Mucosa of gallbladder (tissue), 1 donor: ENCODE measurements around the gene TNC. TPM values are rescaled to one million over a fixed set of nuclear protein-coding genes. Genes with fewer than 3 reads are reported as not detected.

Experiments
- DNase-seq: peaks from one replicate; pipeline ENCODE4 v3.0.0-alpha.2; 2020; ENCODE audit warnings: low spot score
- total RNA-seq: library from RNA; stranded (reverse); gene quantifications from one replicate; pipeline ENCODE4 v1.2.1, GENCODE V29; 2021
- donor health status: DM: no; HTN: no; CAD: no.

TNC gene
- total RNA-seq, 1 donor from 2014 or later = 29.4 TPM

GRCh38 chr9:115050002-115050490 is 67.9 kb downstream of the TNC start:
- DNase-seq = no peak

- no peak for DNase-seq
Measured at GRCh38 chr9:115046824-115047223, 71.1 kb downstream of the TNC start.

DNA sequence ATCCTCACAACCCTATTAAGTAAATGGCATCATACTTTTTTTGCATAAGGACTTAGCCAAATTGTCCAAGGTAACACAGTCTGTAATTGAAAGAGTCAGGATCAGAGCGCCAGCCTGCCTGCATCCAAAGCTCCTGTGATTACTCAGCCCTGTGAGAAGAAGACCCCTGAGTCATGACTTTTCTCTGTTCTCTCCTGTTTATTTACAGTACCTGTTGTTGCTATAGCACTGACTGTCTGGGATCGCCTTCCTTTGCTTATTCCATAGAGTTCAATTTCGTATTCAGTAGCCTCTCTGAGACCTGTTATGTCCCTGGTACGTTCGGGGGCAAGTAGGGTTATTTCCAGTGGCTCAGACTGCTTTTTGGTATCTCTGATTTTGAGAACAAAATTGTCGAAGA is 71.8 kb downstream of the TNC start:
- DNase-seq = no peak

DNA sequence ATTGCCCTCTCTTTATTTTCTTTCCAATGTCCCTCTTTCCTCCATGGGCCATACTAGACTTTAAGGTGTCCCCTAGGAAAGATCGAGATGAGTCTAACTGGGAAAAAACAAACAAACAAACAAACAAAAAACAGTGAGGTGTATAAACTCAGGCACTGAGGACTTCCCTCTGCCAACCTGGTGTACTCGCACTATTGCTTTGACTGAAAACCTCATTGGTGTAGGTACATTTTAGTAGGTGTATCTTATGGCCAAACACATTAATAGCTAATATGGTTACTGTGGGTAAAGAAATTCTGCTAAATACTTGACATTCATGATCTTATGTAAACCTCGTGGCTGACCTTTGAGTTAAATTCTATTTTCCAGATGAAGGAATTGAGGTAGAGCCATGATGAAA is 74.3 kb downstream of the TNC start:
- no peak for DNase-seq

- DNase-seq = no peak
Measured at GRCh38 chr9:115042781-115043509, 75.0 kb downstream of the TNC start.

DNA sequence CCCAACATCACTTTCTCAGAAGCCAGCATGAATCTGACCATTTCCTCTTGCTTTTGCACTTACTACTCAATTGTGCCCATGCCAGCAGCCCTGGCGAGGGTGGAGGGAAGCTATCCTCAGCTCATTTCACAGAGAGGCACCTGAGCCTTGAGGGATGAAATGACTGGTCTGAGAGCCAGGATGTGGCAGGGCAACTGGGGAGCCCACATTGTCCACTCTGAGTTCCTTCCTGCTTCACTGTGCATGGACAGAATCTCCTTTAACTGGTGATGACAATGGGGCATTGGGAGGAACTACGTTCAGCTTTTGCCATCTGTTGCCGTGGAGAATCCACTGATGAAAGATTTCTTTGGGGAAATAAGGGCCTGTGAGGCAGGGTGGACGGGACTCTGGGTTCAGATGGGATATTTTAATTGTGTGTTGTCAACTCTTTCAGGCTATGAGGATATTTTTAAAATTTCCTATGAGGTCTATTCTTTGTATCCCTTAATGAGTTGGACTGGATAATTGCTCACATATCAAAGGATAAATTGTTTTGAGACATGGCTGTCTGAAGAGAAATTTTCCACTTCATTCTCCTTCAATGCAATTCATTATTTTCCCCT is 78.3 kb downstream of the TNC start:
- DNase-seq = no peak

DNA sequence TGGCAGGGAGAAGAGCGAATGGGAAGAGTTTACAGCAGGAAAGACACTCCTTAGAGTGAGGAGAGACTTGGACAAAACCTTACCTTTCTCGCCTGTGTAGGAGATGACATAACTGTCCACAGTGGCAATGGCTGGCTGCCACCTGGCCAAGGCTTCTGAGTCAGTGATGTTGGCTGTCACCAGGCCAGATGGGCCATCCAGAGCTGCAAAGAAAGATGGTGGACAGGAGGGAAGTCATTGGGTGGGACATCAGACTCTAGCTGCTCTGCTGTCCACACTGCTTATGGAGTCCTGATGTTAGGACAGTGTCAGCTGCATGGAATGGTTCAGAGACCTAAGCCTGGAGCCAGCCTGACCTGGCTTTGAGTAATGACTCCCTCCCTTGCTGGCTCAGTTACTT is 79.8 kb downstream of the TNC start:
- DNase-seq = no peak

- DNase-seq = no peak
Measured at GRCh38 chr9:115036691-115037090, 81.3 kb downstream of the TNC start.

GRCh38 chr9:115035841-115036612 is 81.9 kb downstream of the TNC start:
- no peak for DNase-seq

DNA sequence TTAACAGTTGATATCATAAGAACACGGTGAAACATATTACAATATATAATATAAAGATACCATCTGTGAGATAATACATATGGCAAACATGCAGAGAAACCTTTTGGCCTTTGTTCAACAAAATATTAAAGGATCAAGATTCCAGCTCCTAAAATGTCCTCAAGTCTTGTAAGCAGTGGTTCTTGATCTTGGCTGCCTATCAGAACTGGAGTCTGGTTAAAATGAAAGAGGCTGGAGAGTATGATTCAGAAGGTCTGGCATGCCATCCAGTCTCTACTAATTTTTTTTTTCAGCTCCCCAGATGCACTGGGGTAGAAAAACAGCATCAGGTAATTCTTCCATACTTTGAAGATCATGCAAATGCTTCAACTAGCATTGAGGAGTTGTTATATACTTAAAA is 83.2 kb downstream of the TNC start:
- no peak for DNase-seq

DNA sequence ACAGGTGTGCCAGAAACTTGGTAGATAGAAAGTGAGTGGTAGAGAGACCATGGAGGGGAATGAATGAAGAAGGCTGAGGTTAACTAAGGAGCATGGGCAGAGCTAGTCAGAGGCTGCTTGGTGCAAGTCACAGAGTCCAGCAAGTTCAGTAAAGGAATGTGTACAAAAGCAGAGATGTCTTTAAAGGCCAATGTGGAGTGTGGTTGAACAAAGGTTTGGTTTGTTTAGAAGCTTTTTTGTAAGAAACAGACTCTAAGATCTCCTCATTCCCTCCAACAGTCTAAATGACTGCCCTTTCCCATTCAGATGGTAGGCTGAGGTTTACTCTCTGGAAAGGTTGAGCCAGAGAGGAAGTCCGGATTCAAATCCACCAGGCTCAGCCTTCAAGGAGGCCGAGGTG is 84.2 kb downstream of the TNC start:
- no peak for DNase-seq

DNA sequence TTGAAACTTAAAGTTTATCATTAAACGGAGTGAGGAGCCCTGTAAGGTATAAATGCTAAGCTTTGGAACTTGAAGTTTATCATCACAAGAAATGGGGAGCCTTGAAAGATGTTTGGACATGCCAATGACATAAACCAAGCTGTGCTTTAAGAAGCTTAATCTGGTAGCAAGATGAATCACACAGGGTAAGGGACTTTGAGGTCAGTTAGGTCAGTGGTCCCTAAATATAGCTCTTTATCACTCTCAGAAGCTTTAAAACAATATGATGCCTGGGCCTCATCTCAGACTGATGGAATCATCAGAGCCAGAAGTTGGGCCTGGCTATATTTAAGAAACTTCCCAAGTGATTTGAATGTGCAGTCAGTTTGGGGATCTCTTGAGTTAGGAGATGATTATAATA is 85.7 kb downstream of the TNC start:
- DNase-seq = no peak

DNA sequence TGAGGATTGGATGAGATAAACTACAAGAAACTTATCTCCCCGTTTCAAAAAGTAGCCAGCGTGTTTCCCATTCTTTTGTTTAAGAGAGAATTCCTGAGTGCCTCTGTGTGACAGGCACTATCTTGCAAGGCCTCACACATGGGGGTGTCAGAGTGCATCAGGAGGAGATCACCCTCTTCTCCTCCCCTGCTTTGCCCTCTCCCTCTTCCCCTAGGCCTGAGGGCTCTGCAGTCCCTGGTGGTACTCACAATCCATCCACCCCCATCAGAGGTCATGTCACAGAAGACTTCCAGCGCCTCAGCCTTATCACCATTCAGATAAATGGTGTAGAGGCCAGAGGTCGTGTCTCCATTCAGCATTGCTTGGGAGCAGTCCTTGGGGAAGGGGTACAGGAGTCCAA is 88.0 kb downstream of the TNC start:
- no peak for DNase-seq

DNA sequence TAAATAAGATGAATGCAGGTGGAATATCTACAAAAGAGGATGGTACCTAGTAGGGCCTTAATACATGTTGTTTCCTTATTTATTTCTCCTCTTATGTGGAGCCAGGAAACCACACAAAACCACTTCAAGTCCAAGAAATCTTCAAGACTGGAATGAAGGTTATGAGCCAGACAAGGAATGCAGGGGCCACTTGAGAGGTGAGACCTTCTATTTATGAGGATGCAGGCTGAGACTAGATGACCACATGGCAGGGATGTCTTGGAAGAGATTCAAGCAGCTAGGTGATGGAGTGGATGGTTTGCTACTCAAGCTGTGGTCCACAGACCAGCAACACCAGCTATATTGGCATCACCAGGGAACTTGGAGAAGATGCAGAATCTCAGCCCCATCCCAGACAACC is 92.2 kb downstream of the TNC start:
- no peak for DNase-seq

GRCh38 chr9:115024925-115025535 is 92.9 kb downstream of the TNC start:
- no peak for DNase-seq

DNA sequence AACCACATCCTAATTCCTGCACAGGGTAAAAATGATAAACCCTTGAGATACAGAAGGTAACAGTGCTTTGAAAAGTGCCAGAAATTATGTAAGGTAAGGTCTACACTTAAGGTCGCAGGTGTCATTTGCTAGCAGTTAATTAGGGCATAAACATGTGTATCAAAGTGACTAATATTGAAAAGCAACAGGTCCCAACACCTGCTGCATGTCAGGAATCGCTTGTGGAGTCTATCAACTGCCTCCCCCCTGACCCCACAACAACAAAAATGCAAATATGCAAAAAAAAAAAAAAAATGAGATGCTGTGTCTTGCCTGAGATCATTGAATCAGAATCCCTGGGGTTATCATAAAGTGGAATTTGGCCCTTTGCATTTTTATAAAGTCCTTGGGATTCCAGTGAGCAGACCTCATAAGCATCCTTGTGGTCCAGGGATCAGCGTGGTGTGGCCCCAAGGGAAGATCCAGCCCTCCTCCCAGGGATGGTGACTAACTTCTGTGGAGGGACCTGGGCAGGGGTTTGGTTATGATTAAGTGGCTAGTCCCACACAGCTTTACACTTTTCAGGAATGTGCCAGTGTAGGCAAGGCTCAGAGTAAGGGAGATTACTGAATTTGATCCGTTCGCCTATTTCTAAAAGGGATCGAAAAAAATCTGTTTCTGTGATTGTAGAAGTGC is 95.1 kb downstream of the TNC start:
- DNase-seq = no peak

GRCh38 chr9:115018547-115019435 is 99.2 kb downstream of the TNC start:
- DNase-seq = no peak

DNA sequence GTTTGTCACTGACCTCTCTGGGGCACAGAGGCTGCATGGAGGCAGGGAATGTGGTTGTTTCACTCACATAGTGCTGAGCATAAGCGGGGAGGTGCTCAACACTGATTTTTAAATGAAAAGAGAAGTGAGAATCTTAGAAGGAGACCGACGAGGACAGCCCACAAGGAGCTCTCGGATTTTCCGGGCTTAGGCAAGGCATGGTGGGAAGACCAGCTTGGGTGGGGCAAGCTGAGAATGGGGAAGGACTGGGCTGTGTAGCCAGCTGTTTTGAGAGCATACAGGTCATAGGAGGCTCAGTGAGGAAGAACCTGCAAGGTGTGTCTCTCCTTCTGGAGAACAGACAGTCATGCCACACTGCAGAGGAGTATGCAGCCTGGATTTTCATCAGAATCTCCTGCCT is 101.6 kb downstream of the TNC start:
- no peak for DNase-seq

DNA sequence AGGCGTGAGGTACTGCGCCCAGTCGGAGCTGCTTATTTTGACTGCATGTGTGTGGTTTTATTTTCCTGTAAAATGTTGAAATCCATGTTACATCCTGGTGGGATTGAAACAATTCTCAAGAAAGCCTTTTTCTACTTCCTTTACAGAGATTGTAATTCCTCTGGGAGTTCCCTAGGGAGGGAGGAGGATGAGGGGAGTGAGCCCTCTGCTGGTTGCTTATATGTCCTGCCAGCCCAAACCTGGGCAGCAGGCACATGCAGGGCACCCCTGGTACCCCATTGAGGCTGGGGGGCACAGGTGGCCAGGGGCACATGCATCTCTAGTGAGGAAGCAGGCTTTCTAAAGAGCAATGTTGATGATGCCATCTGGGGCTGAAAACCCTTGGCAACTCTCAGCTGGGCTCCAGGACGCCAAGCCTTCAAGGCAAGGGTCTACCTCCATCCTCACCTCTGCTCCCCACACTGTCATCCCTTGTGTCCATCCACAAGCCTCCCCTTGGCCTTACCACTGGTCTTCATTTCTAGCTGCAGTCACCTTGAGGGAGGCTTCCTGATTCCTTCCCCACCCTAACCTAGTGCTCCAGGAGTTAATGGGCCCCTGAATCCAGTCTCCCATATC is 102.8 kb downstream of the TNC start:
- no peak for DNase-seq

DNA sequence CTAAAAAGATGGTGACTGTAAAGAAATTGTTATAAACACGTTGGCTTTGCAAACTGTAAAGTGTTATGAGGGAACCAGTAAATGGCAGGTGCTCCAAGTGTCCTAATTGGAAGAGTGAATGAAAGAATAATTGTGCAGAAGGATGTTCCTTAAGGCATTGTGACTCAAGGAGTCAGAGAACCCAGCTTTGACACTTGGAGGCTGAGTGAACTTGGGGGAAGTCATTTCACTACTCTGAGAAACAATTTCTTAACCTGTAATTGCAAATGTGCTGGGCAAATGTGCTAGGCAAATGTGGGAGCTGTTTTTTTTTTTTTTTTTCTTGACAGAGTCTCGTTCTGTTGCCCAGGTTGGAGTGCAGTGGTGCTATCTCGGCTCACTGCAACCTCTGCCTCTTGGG is 103.5 kb downstream of the TNC start:
- no peak for DNase-seq
